ENCODE results near the gene KRTAP9-8.
"Not testable (repeated sequence)": the region's sequence is repeated elsewhere in the genome, so short reads cannot be mapped to it uniquely, and the experiment has no call there.

Gene KRTAP9-8

DNA sequence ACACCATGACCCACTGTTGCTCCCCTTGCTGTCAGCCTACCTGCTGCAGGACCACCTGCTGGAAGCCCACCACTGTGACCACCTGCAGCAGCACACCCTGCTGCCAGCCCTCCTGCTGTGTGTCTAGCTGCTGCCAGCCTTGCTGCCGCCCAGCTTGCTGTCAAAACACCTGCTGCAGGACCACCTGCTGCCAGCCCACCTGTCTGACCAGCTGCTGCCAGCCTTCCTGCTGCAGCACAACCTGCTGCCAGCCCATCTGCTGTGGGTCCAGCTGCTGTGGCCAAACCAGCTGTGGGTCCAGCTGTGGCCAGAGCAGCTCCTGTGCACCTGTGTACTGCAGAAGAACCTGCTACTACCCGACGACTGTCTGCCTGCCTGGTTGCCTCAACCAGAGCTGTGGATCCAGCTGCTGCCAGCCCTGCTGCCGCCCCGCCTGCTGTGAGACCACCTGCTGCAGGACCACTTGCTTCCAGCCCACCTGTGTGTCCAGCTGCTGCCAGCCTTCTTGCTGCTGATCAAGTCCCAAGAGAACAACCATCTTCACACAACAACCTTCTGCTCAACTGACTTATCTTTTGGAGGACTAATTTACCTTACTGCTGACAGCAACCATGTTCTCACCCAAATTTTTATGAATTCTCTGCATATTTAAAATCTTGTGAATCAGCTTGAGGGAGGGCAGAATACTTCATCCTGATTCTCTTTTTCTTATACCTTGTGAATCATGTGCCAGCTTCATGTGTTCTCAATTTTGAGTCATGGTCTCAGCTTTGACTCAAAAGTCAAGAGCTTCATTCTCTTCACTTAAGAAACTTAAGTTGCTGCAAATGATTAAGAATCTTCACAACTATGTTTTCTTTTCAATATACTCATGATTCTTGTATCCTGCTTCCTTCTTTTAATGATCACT, 17.8 kb downstream of the KRTAP9-8 start, which contains the start of gene KRTAP9-9:
Gene KRTAP9-9, plus strand, starts transcription at position 4 of the 910 bp plus-strand sequence.
- not testable (repeated sequence) for DNase-seq (ENCODE audit: low read depth)

DNA sequence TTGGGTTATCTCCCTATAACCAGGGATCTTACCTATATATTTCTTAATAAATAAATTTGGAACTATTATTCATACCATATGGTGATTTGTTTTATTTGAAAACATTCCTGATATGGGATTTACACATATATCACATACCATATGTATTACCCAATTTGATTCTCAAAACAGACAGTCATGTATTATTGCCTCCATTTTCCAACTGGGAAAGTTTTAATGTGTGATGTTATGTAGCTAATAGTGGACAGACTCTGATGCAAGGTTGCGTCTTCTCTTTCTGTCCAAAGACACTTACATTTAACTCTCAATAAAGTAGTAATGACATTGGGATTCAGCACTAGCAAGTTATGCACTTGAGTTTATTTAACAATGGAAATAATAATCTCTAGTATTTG, 18.5 kb downstream of the KRTAP9-8 start:
- no peak for DNase-seq (ENCODE audit: low read depth)

DNA sequence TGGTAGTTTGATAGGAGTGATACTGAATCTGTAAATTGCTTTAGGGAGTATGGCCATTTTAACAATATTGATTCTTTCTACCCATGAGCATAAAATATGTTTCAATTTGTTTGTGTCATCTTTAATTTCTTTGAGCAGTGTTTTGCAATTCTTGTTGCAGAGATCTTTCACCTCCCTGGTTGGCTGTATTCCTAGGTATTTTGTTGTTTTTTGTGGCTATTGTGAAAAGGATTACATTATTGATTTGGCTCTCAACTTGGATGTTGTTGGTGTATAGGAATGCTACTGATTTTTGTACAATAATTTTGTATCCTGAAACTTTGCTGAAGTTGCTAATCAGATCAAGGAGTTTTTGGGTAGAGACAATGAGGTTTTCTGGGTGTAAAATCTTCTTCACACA, 20.6 kb downstream of the KRTAP9-8 start:
- DNase-seq (ENCODE audit: low read depth) = no peak

DNA sequence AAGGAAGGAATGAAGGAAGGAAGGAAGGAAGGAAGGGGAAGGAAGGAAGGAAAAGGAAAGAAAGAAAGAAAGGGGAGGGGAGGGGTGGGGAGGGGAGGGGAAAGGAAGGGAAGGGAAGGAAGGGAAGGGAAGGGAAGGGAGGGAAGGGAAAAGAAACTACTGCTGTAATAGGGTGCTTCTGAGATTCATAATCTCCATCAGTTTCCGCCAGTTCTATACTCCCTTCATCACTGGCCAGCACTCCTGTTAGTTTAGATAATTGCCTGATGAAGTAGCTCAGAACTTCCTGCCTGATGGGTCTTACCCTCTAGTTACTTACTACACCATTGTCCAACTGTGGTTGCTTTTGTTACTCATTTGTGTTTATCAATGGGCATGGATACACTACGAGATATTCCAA, 25.4 kb downstream of the KRTAP9-8 start:
- no peak for DNase-seq (ENCODE audit: low read depth)

DNA sequence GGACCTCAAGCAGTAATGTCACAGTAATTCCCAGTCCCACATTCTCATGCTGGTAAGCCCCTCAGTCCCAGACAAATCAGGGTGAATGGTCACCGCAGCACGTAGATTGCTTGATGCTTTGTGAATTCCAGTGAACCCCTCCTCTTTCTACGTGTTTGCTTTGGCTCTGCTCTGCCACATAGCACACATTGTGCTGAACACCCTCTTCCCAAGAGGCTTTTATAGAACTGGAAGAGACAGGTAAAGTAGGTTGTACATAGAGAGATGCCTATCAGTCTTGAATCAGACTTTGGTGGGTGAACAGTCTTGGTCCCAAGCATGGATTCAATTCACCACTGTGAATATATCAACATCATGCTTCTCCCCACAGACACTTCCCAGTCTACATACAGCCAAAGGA, 26.8 kb downstream of the KRTAP9-8 start:
- no peak for DNase-seq (ENCODE audit: low read depth)

DNA sequence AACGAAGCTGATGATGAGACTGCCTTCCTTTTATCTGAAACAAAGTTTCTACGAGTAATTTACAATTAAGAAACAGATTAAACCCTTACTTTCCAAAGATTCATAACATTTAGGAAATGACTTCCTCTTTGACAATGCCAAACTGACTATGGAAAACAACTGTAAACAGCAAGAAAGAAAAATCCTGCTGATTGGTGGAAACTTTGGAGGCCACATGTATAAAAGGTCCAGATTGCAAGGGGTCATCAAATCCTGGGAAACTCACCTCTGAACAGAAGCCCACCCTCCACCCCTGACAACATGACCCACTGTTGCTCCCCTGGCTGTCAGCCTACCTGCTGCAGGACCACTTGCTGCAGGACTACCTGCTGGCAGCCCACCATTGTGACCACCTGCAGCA, 27.3 kb downstream of the KRTAP9-8 start, which contains the start of gene KRTAP9-6:
Gene KRTAP9-6, plus strand, starts transcription at position 301 of the 400 bp plus-strand sequence. Its CDS starts 0 bp downstream, at position 301.
- DNase-seq (ENCODE audit: low read depth) = no peak

DNA sequence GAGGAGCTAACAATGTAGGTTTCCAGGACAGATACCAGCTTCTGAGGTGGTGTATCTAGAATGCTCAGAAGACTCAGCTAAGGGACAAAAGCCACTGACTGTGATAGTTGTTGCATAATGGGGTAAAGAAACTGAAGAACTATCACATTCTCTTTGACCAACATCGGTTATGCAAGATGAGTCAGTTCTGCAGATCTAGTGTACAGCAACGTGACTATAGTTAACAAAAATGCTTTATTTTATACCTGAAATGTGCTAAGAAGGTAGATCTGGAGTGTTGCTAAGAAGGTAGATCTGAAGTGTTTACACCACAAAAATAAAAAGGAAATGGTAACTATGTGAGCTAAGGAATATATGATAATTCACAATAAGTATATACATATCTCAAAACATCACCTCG, 29.9 kb downstream of the KRTAP9-8 start:
- no peak for DNase-seq (ENCODE audit: low read depth)

DNA sequence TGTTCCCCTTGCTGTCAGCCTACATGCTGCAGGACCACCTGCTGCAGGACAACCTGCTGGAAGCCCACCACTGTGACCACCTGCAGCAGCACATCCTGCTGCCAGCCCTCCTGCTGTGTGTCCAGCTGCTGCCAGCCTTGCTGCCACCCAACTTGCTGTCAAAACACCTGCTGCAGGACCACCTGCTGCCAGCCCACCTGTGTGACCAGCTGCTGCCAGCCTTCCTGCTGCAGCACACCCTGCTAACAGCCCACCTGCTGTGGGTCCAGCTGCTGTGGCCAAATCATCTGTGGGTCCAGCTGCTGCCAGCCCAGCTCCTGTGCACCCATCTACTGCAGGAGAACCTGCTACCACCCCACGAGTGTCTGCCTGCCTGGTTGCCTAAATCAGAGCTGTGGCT, 33.5 kb downstream of the KRTAP9-8 start:
- DNase-seq (ENCODE audit: low read depth) = not testable (repeated sequence)

DNA sequence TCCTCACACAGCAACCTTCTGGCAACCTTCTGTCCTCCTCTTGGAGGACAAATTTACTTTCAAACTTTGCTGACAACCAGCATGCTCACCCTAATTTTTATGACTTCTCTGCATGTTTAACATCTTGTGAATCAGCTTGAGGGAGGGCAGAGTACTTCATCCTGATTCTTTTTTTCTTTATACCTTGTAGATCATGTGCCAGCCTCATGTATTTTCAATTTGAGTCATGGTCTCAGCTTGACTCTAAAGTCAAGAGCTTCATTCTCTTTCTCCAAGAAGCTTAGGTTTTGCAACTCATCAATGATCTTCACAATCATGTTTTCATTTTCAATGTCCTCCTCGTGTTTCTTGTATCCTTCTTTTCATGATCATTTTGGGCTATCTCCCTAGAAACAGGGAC, 34.1 kb downstream of the KRTAP9-8 start:
- DNase-seq (ENCODE audit: low read depth) = no peak

DNA sequence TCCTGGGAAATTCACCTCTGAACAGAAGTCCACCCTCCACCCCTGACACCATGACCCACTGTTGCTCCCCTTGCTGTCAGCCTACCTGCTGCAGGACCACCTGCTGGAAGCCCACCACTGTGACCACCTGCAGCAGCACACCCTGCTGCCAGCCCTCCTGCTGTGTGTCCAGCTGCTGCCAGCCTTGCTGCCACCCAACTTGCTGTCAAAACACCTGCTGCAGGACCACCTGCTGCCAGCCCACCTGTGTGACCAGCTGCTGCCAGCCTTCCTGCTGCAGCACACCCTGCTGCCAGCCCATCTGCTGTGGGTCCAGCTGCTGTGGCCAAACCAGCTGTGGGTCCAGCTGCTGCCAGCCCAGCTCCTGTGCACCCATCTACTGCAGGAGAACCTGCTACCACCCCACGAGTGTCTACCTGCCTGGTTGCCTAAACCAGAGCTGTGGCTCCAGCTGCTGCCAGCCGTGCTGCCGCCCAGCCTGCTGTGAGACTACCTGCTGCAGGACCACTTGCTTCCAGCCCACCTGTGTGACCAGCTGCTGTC, 37.9 kb downstream of the KRTAP9-8 start, which contains the start of gene KRTAP9-7:
Gene KRTAP9-7, plus strand, starts transcription at position 51 of the 543 bp plus-strand sequence. Its CDS starts 0 bp downstream, at position 51.
- DNase-seq (ENCODE audit: low read depth) = not testable (repeated sequence)

DNA sequence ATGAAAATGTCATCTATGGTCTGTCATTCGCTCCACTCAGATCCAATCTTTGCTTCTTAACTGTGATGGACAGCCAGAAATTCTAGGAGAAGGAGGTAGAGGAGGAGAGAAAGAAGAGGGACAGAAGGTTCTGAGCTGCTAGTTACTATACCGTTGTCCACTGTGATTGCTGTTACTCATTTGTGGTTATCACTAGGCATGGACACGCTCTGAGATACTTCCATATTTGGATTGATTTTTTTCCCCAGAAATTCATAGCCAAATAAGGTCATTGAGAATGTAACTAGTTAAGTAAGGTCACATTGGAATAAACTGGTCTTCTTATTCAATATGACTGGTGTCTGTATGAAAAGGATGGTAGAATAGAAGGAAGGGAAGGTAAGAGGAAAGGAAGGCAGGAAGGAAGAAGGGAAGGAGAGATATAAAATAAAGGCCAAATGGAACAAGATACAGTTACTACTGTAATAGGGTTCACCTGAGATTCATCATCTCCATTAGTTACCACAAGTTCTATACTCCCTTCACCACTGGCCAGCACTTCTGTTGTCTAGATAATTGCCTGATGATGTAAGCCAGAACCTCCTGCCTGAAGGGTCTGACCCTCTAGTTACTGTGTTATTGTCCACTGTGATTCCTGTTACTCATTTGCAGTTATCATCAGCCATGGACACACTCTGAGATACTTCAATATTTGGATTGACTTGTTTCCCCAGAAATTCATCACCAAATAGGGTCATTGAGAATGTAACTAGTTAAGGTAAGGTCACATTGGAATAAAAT, 40.6 kb downstream of the KRTAP9-8 start:
- no peak for DNase-seq (ENCODE audit: low read depth)

DNA sequence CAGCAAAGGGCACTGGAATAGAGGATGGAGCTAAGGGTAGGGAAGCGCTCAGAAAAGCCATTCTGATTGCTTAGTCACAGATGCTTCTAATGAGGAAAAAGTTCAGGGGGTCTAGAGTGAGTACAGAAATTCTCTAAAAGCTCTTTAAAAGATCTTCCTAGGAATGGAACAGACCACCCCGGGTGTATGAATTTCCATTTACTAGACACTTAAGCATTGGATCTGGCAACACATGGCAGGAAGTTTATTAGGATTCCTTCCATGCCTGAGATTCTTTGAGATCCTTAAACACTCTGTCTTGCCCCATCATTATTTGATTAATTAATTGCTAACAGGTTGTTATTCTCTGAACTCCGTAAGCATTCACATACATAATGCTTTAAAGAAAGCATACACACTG, 46.2 kb downstream of the KRTAP9-8 start:
- no peak for DNase-seq (ENCODE audit: low read depth)

DNA sequence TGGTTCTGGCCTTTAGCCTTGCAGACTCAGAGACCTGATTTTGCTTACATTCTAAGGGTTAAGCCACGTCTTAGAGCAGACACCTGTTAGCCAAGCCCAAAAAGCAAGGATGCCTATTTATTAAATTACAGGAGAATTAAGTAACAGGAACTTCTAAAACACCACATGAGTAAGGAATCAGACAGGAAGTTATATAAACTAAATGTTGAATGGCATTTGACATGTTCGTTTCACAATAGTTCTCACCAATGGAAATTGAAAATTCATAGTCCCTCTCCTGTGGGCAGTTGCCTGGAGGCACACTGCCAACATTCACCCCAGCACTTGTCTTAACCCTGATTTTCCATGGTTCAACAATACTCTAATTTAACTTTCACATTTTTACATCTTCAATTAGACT, 46.7 kb downstream of the KRTAP9-8 start:
- no peak for DNase-seq (ENCODE audit: low read depth)

DNA sequence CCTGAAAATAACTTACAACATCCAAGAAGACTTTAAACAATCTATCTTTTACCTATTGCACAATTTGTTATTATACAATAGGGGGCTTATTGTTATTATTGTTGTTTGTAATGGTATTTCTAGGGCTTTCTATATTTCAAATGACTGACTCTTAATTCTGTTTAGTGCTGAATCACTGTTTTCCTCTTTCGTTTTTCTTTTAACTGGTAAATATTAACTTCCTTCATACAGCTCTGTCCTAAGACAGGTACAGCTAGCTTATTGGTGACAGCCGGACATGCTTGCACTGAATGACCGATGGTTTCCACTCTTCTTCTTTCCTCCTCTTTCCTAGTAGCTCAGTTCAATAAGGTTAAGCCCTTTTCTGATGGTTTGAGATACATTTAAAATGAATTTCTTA, 49.3 kb downstream of the KRTAP9-8 start:
- no peak for DNase-seq (ENCODE audit: low read depth)

Data from stimulated activated CD8-positive, alpha-beta memory T cell treated with anti-CD3 and anti-CD28 coated beads, Interleukin-15, amount 100 ng/mL, for 1 hour (primary cell).